Endodermal cell (in vitro differentiated cells): ENCODE data around the gene CBLB. TPM values are rescaled to one million over a fixed set of nuclear protein-coding genes. Genes with fewer than 3 reads are reported as not detected.
"Not testable (repeated sequence)": the region's sequence is repeated elsewhere in the genome, so short reads cannot be mapped to it uniquely, and the experiment has no call there.

ENCODE experiments used
- DNase-seq: peaks from one replicate; pipeline ENCODE4 v3.0.0-alpha.2; 2017
- H3K27ac ChIP-seq: 2 replicates; pipeline ENCODE4 v1.5.1; 2013; ENCODE audit warnings: mild to moderate bottlenecking, low read depth, low read length, moderate library complexity
- H3K27me3 ChIP-seq: 2 replicates; pipeline ENCODE4 v1.6.1; 2013; ENCODE audit warnings: mild to moderate bottlenecking, low read length, moderate library complexity; ENCODE audit not compliant: insufficient read depth, control insufficient read depth, poor library complexity, severe bottlenecking
- H3K36me3 ChIP-seq: 2 replicates; pipeline ENCODE4 v1.7.0; 2013; ENCODE audit warnings: mild to moderate bottlenecking, low read length, moderate library complexity; ENCODE audit not compliant: control insufficient read depth, insufficient read depth
- H3K4me1 ChIP-seq: one replicate; pipeline ENCODE4 v1.7.0; 2013; ENCODE audit warnings: low read length; ENCODE audit not compliant: control insufficient read depth, insufficient read depth
- H3K4me3 ChIP-seq: 2 replicates; pipeline ENCODE4 v1.5.1; 2013; ENCODE audit warnings: mild to moderate bottlenecking, low read length, moderate library complexity
- H3K9ac ChIP-seq: 2 replicates; pipeline ENCODE4 v1.6.1; 2013; ENCODE audit warnings: mild to moderate bottlenecking, low read length, moderate library complexity; ENCODE audit not compliant: poor library complexity, severe bottlenecking; ENCODE audit errors: extremely low read depth
- H3K9me3 ChIP-seq: 2 replicates; pipeline ENCODE4 v1.6.1; 2013; ENCODE audit warnings: mild to moderate bottlenecking, low read length, moderate library complexity; ENCODE audit not compliant: control insufficient read depth
- H3K27ac Mint-ChIP-seq: 2 replicates; pipeline ENCODE4 v1.8.0; 2020; ENCODE audit warnings: mixed read lengths
- H3K27me3 Mint-ChIP-seq: 2 replicates; pipeline ENCODE4 v1.8.0; 2021; ENCODE audit warnings: mild to moderate bottlenecking, mixed read lengths; ENCODE audit not compliant: insufficient read depth
- H3K36me3 Mint-ChIP-seq: 2 replicates; pipeline ENCODE4 v1.8.0; 2020; ENCODE audit warnings: low read depth, mixed read lengths
- H3K4me1 Mint-ChIP-seq: 2 replicates; pipeline ENCODE4 v1.8.0; 2020; ENCODE audit warnings: mixed read lengths
- H3K4me3 Mint-ChIP-seq: 2 replicates; pipeline ENCODE4 v1.8.0; 2020; ENCODE audit warnings: mild to moderate bottlenecking, moderate library complexity, mixed read lengths
- H3K9me3 Mint-ChIP-seq: 2 replicates; pipeline ENCODE4 v1.8.0; 2020; ENCODE audit warnings: mild to moderate bottlenecking, mixed read lengths
- CTCF ChIP-seq: fragments of 200-600 bp; sonication (generic); conservative IDR thresholded peaks from 2 replicates; pipeline ENCODE4 v1.5.0; 2021; ENCODE audit warnings: antibody characterized with exemption, mild to moderate bottlenecking
- WGBS, 2 experiments: methylation state at CpG; one replicate each; pipeline versions ENCODE4 v1.1.5 to v1.1.7; 2013; ENCODE audit warnings: missing lambda C conversion rate in 2 of 2, mixed read lengths in 1 of 2; ENCODE audit not compliant: insufficient coverage in 1 of 2, insufficient read length in 1 of 2; 5-methylcytosine and 5-hydroxymethylcytosine counted together
- total RNA-seq, 2 donors: library from RNA; stranded (reverse); fragmentation: NEBNext Ultra II Directional in 1 of 2; extraction: Animal tissue kit (Norgen Biotek cat#: 25700) in 1 of 2; gene quantifications; 2 replicates in 1 of 2; 3 replicates in 1 of 2; pipeline ENCODE4 v1.2.1, GENCODE V29; 2021

CBLB gene
- total RNA-seq, 2 donors from 2014 or later, result 45.4 to 60.5 TPM

DNA sequence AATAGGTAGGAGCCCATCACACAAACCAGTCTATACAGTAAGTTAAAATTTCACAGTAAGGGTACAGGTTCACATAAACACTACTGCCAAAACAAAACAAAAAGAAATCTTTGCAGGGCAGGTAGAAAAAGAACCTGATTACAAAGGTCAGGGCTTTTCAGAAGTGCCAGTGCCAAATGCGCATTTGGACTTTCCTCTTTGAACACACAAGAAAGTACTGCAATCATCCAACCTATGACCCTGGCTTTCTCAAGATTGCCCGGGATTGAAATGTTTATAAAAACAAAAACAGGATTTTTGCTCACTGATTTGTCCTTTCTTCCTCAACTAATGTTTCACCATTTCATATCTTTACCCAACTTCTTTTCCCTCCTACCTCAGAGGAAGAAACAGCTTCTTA, 47.4 kb downstream of the CBLB start:
- no peak for DNase-seq
- Mint-ChIP-seq H3K27ac (no peak overlapping the region), H3K9me3 (no peaks in the 10 kb centered on the region), H3K27me3 (no peaks in the 10 kb centered on the region), H3K4me3 (no peak overlapping the region), H3K36me3 (peaks cover 19% of the 10 kb centered on the region), H3K4me1 (peaks cover 51% of the 10 kb centered on the region)
- TF ChIP-seq CTCF, result no peak
- Histone ChIP-seq H3K4me1 (peaks cover 15% of the 10 kb centered on the region), H3K36me3 (no peaks in the 10 kb centered on the region), H3K9me3 (no peaks in the 10 kb centered on the region), H3K9ac (no peak overlapping the region), H3K27me3 (no peaks in the 10 kb centered on the region), H3K4me3 (no peak overlapping the region), H3K27ac (no peak overlapping the region)
- 94 to 95% methylated on average over 2 of the region's 2 CpGs for WGBS, 2 experiments

DNA sequence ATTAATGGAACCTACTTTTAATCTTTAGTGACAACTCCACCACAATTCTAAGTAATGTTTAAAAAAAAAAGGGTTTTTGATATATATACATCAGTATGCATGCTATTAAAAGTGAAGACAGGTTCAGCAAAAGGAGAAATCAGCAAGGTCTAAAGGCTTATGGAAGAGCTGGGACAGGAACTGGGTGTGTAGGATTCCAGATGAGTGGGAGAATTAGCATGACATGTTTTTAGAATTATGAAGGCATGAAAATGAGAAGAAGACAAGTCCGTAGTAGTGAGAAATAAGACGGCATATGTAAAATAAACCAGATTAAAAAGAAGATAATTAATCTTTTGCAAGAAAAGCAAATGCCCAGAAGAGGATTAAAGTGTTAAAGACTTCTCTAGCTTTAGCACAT, 52.0 kb downstream of the CBLB start:
- Histone ChIP-seq H3K27ac (no peak overlapping the region), H3K9ac (no peak overlapping the region), H3K4me1 (peaks cover 5% of the 10 kb centered on the region), H3K27me3 (no peaks in the 10 kb centered on the region), H3K4me3 (no peak overlapping the region), H3K36me3 (no peaks in the 10 kb centered on the region), H3K9me3 (no peaks in the 10 kb centered on the region)
- no peak for DNase-seq
- Mint-ChIP-seq H3K4me3 (no peak overlapping the region), H3K9me3 (peaks cover 8% of the 10 kb centered on the region), H3K4me1 (peaks cover 38% of the 10 kb centered on the region), H3K27ac (no peak overlapping the region), H3K36me3 (peaks cover 24% of the 10 kb centered on the region), H3K27me3 (no peaks in the 10 kb centered on the region)
- WGBS, 2 experiments, result 90 to 100% methylated on average over 2 of the region's 2 CpGs
- TF ChIP-seq CTCF, result no peak

GRCh38 chr3:105815331-105815730, 53.5 kb downstream of the CBLB start:
- not testable (repeated sequence) for H3K9me3 ChIP-seq, H3K4me3 Mint-ChIP-seq
- WGBS, 2 experiments, result 71 to 100% methylated on average over 1 to 3 of the region's 3 CpGs

DNA sequence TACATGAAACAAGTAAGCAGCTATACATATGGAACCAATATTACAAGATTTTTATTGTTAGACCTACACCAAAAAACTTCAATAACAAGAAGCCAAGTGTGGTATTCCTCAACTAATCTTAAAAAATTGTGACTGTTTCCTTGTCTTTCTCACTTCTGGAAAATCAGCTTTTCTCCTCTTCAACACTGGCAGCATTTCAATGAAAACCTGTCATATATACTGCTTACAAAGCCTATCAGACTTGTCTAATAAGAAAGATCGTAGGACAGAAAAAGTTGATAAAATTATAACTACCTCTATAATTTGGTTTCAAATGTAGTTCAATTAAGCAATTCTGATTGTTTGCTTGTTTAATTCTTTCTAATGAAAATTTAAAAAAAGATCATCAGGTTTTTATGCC, 55.1 kb downstream of the CBLB start:
- H3K36me3 Mint-ChIP-seq, result peaks cover 12% of the 10 kb centered on the region
- H3K9me3 Mint-ChIP-seq, result peaks cover 8% of the 10 kb centered on the region
- Histone ChIP-seq H3K4me1 (peaks cover 4% of the 10 kb centered on the region), H3K27me3 (no peaks in the 10 kb centered on the region), H3K9me3 (no peaks in the 10 kb centered on the region), H3K27ac (no peak overlapping the region), H3K4me3 (no peak overlapping the region), H3K36me3 (no peaks in the 10 kb centered on the region), H3K9ac (no peak overlapping the region)
- TF ChIP-seq CTCF, result no peak
- H3K27ac Mint-ChIP-seq, result no peak overlapping the region
- H3K27me3 Mint-ChIP-seq, result no peaks in the 10 kb centered on the region
- H3K4me3 Mint-ChIP-seq, result no peak overlapping the region
- 100% methylated on average over 1 of the region's 1 CpG; no CpG with 5 or more reads in 1 of the 2 experiments for WGBS, 2 experiments
- no peak for DNase-seq
- H3K4me1 Mint-ChIP-seq, result peaks cover 42% of the 10 kb centered on the region

More at GRCh38 chr3:105815331-105815730, 53.5 kb downstream of the CBLB start:
- not testable (repeated sequence) for H3K27me3 Mint-ChIP-seq, H3K27me3 ChIP-seq, H3K27ac Mint-ChIP-seq, H3K9ac ChIP-seq, H3K9me3 Mint-ChIP-seq, H3K4me1 ChIP-seq, H3K36me3 ChIP-seq, DNase-seq, H3K4me3 ChIP-seq, H3K27ac ChIP-seq
- H3K4me1 Mint-ChIP-seq, result peaks cover 34% of the 10 kb centered on the region
- H3K36me3 Mint-ChIP-seq, result peaks cover 19% of the 10 kb centered on the region
